MCF 10A (cell line): ENCODE data around the gene ARHGAP8. TPM values are rescaled to one million over a fixed set of nuclear protein-coding genes. Genes with fewer than 3 reads are reported as not detected.

Experiments used
- BruUV-seq: library from RNA; stranded (reverse); fragments of 400-500 nt; replicated peaks from 2 replicates; lab custom pipeline; 2021; lab: Mats Ljungman, UMichigan
- CTCF ChIA-PET: fragments of 300-600 bp; sonication (Branson Sonifier 250); formaldehyde crosslinking; extraction: SDS; loops from one replicate; lab custom pipeline; 2021; ENCODE audit warnings: antibody characterized with exemption, inconsistent platforms; lab: Yijun Ruan, JAX
- POLR2A ChIA-PET: fragments of 300-600, 350-650 bp; sonication (Branson Sonifier 250); formaldehyde crosslinking; extraction: SDS; loops from one replicate; lab custom pipeline; 2020; ENCODE audit warnings: antibody characterized with exemption, inconsistent platforms; lab: Yijun Ruan, JAX
- DNase-seq: peaks from one replicate; pipeline ENCODE4 v3.0.0-alpha.2; 2018; ENCODE audit not compliant: unreplicated experiment
- H3K27ac Mint-ChIP-seq: one replicate; pipeline ENCODE4 v1.8.0; 2022; ENCODE audit warnings: mild to moderate bottlenecking, low read depth, mixed read lengths; ENCODE audit not compliant: unreplicated experiment
- H3K27me3 Mint-ChIP-seq: one replicate; pipeline ENCODE4 v1.8.0; 2022; ENCODE audit warnings: mixed read lengths; ENCODE audit not compliant: insufficient read depth, unreplicated experiment
- H3K36me3 Mint-ChIP-seq: one replicate; pipeline ENCODE4 v1.8.0; 2022; ENCODE audit warnings: mild to moderate bottlenecking, moderate library complexity, mixed read lengths; ENCODE audit not compliant: insufficient read depth, unreplicated experiment
- H3K4me1 Mint-ChIP-seq: one replicate; pipeline ENCODE4 v1.8.0; 2022; ENCODE audit warnings: mixed read lengths; ENCODE audit not compliant: insufficient read depth, unreplicated experiment
- H3K4me3 Mint-ChIP-seq: one replicate; pipeline ENCODE4 v1.8.0; 2022; ENCODE audit warnings: mild to moderate bottlenecking, moderate library complexity, mixed read lengths; ENCODE audit not compliant: unreplicated experiment
- H3K9me3 Mint-ChIP-seq: one replicate; pipeline ENCODE4 v1.8.0; 2022; ENCODE audit warnings: mixed read lengths; ENCODE audit not compliant: unreplicated experiment
- intact Hi-C: fragments of 100-400 bp; cut with micrococcal nuclease; formaldehyde crosslinking; loops from 2 replicates; pipeline ENCODE4 v1.14.1; 2022
- total RNA-seq: library from RNA; stranded (reverse); gene quantifications from 2 replicates; pipeline ENCODE4 v1.2.3, GENCODE V29; 2022
- TF ChIP-seq, protein P1 (sequence below): fragments of 200-600 bp; IDR thresholded peaks from one replicate; pipeline ENCODE4 v1.8.0; 2022; ENCODE audit warnings: antibody characterized with exemption, mild to moderate bottlenecking; ENCODE audit not compliant: unreplicated experiment

Gene ARHGAP8
- total RNA-seq, 1 experiment from 2014 or later = 18.6 TPM

DNA sequence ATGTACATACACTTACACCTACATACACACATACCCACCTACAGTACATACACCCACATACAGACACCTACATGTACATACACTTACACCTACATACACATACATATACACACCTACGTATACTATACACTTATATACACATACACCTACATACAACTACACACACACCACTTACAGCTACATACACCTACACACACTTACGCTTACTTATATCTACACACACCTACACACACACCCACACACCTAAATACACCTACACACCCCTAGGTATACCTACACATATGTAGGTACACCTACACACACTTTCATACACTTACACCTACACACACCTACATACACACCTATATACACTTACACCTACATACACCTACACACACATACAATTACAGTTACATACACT, 61.0 kb downstream of the ARHGAP8 start:
- TF ChIP-seq, protein P1, sequence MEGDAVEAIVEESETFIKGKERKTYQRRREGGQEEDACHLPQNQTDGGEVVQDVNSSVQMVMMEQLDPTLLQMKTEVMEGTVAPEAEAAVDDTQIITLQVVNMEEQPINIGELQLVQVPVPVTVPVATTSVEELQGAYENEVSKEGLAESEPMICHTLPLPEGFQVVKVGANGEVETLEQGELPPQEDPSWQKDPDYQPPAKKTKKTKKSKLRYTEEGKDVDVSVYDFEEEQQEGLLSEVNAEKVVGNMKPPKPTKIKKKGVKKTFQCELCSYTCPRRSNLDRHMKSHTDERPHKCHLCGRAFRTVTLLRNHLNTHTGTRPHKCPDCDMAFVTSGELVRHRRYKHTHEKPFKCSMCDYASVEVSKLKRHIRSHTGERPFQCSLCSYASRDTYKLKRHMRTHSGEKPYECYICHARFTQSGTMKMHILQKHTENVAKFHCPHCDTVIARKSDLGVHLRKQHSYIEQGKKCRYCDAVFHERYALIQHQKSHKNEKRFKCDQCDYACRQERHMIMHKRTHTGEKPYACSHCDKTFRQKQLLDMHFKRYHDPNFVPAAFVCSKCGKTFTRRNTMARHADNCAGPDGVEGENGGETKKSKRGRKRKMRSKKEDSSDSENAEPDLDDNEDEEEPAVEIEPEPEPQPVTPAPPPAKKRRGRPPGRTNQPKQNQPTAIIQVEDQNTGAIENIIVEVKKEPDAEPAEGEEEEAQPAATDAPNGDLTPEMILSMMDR = no peak
- Mint-ChIP-seq H3K27ac (no peak overlapping the region), H3K4me1 (no peaks in the 10 kb centered on the region), H3K9me3 (peaks cover 12% of the 10 kb centered on the region), H3K27me3 (no peaks in the 10 kb centered on the region), H3K4me3 (no peak overlapping the region), H3K36me3 (peaks cover 10% of the 10 kb centered on the region)
- ChIA-PET CTCF (no interaction called here), POLR2A (no interaction called here)
- DNase-seq = no peak
- intact Hi-C loops = no loop called here
- BruUV-seq = no TSS peak

DNA sequence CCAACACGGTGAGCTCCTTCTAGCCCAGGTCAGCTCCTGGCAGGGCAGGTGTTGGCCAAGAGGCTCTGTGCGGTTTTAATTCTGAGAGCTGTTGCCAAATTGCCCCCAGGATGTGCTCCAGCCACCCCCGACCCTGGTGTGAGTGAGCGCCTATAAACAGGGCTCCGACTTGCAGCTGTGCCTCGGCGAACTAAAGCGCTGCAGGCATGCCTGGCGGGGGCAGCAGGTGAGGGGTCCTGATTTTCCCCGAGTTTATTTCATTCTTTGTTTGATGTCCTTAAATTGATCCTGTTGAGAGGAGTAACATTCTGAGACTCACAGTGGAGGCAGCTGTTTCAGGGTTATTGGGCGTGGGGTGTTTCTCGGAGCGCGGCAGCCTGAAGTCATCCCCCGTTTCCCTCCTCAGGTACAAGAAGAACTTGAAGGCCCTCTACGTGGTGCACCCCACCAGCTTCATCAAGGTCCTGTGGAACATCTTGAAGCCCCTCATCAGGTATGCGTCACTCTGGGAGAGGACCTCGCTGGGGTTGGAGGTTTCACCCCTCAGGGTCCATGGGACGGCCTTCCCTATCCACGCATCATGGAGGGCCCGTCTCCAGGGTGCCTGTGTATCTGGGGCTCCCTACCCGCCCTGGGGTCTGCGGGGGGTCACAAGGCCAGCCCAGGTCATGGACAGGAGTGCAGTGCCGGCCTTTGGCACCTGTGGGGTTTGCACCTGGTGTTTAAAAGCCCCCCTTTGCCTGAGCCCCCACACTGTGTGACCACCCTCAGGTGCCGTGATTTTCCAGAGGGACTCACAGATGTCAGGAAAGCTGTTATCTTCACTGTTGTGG, 62.1 kb downstream of the ARHGAP8 start:
- peaks cover 10% of the 10 kb centered on the region for H3K36me3 Mint-ChIP-seq
- no TSS peak for BruUV-seq
- peaks cover 12% of the 10 kb centered on the region for H3K9me3 Mint-ChIP-seq
- no peaks in the 10 kb centered on the region for H3K27me3 Mint-ChIP-seq
- ChIA-PET CTCF (interaction anchor here (0.8 to 0.9 kb wide), 2 partner anchors 11 to 266 kb away, joined by 3 to 5 read pairs; no protein-coding TSS in a partner anchor), POLR2A (no interaction called here)
- H3K27ac Mint-ChIP-seq = no peak overlapping the region
- TF ChIP-seq, protein P1 = no peak
- intact Hi-C loops = no loop called here
- no peak overlapping the region for H3K4me3 Mint-ChIP-seq
- no peaks in the 10 kb centered on the region for H3K4me1 Mint-ChIP-seq
- no peak for DNase-seq

DNA sequence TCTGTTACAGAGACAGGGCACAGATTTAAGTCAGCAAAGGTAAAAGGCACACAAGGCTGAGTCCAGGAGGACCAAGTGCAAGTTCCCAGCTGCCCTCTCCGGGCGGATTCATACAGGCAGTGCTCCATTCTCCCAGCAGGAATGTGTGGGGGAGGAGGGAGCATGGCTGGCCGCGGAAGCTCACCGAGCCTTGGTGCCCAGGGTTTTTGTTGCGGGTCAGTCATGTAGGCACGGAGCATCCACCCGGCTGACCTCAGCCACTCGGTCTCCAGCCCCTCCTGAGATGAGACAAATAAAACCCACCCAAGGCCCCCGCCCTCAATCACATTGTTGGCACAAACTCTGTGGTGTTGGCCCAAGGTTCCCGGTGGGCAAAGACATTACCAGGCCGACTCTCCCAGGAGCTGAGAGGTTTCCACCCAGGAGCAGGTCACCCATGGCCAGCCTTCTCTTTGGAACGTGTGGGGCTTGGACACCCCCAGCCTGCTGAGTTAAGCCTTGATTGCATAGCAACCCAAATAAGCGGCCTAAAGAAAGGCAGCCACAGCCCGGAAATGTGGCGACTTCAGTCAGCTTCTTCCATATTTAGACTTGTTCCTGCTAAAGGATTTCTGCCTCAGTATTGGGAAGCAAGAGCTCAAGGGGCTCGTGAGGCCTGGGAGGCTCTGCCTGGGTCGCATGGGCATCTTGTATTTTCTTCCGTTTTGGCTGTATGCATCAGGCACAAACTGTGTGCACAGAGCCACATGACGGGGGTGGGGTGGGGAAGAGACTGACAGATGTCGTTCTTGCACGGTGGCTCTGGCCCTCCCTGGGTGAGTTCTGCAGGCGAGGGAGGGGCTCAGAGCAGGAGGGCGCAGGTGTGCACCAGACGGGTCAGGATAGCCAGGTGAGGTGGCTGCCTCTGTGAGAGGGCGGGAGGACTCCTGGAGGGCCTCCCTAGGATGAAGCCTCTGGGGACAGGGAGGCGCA, 63.0 kb downstream of the ARHGAP8 start:
- CTCF ChIA-PET = interaction anchor here (0.7 to 0.9 kb wide), 2 partner anchors 10 to 317 kb away, joined by 3 to 5 read pairs; no protein-coding TSS in a partner anchor
- no peak for DNase-seq
- peaks cover 13% of the 10 kb centered on the region for H3K36me3 Mint-ChIP-seq
- no peak overlapping the region for H3K27ac Mint-ChIP-seq
- H3K4me3 Mint-ChIP-seq = no peak overlapping the region
- POLR2A ChIA-PET = no interaction called here
- peaks cover 12% of the 10 kb centered on the region for H3K9me3 Mint-ChIP-seq
- H3K27me3 Mint-ChIP-seq = no peaks in the 10 kb centered on the region
- intact Hi-C loops = no loop called here
- no TSS peak for BruUV-seq
- H3K4me1 Mint-ChIP-seq = no peaks in the 10 kb centered on the region
- TF ChIP-seq, protein P1 = no peak
